Natural killer cell (primary cell): ENCODE measurements around the gene SYCE3. TPM values are rescaled to one million over a fixed set of nuclear protein-coding genes. Genes with fewer than 3 reads are reported as not detected.

Experiments
- ATAC-seq, 3 donors: fragments of 150-1000 bp in 2 of 3; fragments of 200-7000 bp in 1 of 3; cut with Tn5 transposase; 1 replicate in 1 of 3; 2 replicates in 2 of 3; pipeline ENCODE4 v1.10.0; 2021; ENCODE audit warnings: mild to moderate bottlenecking in 2 of 3, moderate library complexity in 2 of 3
- DNase-seq, 2 donors: peaks; one replicate each; pipeline versions ENCODE4 v3.0.0 to v3.0.0-alpha.2; 2013 to 2021; ENCODE audit warnings: mixed read lengths in 1 of 2
- H3K27ac ChIP-seq: one replicate; pipeline ENCODE4 v1.5.1; 2013; ENCODE audit warnings: mild to moderate bottlenecking, low read length
- H3K27me3 ChIP-seq: one replicate; pipeline ENCODE4 v1.6.1; 2013; ENCODE audit warnings: low read length; ENCODE audit not compliant: control insufficient read depth, insufficient read depth
- H3K36me3 ChIP-seq: one replicate; pipeline ENCODE4 v1.6.1; 2013; ENCODE audit warnings: low read length; ENCODE audit not compliant: control insufficient read depth, insufficient read depth
- H3K4me1 ChIP-seq: one replicate; pipeline ENCODE4 v1.6.1; 2013; ENCODE audit warnings: low read length; ENCODE audit not compliant: control insufficient read depth, insufficient read depth
- H3K4me3 ChIP-seq: one replicate; pipeline ENCODE4 v1.5.1; 2013; ENCODE audit warnings: low read length
- H3K9me3 ChIP-seq: one replicate; pipeline ENCODE4 v1.6.1; 2013; ENCODE audit warnings: low read length; ENCODE audit not compliant: control insufficient read depth, insufficient read depth
- H3K27ac Mint-ChIP-seq, 2 donors: one replicate each; pipeline ENCODE4 v1.8.0; 2022; ENCODE audit warnings: mild to moderate bottlenecking in 2 of 2, mixed read lengths in 2 of 2, moderate library complexity in 1 of 2
- H3K27me3 Mint-ChIP-seq, 2 donors: one replicate each; pipeline ENCODE4 v1.8.0; 2022; ENCODE audit warnings: low read depth in 2 of 2, mixed read lengths in 2 of 2
- H3K36me3 Mint-ChIP-seq: one replicate; pipeline ENCODE4 v1.8.0; 2022; ENCODE audit warnings: mixed read lengths
- H3K4me1 Mint-ChIP-seq, 2 donors: one replicate each; pipeline ENCODE4 v1.8.0; 2022; ENCODE audit warnings: mixed read lengths in 2 of 2
- H3K4me3 Mint-ChIP-seq: one replicate; pipeline ENCODE4 v1.8.0; 2022; ENCODE audit warnings: mild to moderate bottlenecking, moderate library complexity, mixed read lengths
- H3K9me3 Mint-ChIP-seq, 2 donors: one replicate each; pipeline ENCODE4 v1.8.0; 2022; ENCODE audit warnings: mixed read lengths in 2 of 2
- WGBS: methylation state at CpG from one replicate; pipeline ENCODE4 v1.1.7; 2013; ENCODE audit warnings: missing lambda C conversion rate; ENCODE audit not compliant: insufficient coverage; 5-methylcytosine and 5-hydroxymethylcytosine counted together
- intact Hi-C: fragments of 100-400 bp; cut with micrococcal nuclease; formaldehyde crosslinking; loops from one replicate; pipeline ENCODE4 v1.14.2; 2022
- total RNA-seq, 4 donors: library from RNA; stranded (reverse); fragments of 120-200 nt in 1 of 4; gene quantifications; one replicate each; pipeline versions ENCODE4 v1.2.3 to v1.2.4, GENCODE V29; 2013 to 2022
- TF ChIP-seq, protein P1 (sequence below): fragments of 200-600 bp; IDR thresholded peaks from one replicate; pipeline ENCODE4 v1.8.0; 2022; ENCODE audit warnings: antibody characterized with exemption

Gene SYCE3
- total RNA-seq, 3 donors from 2014 or later (not counting 1 experiment from before 2014, with no cell fraction given), result not detected

DNA sequence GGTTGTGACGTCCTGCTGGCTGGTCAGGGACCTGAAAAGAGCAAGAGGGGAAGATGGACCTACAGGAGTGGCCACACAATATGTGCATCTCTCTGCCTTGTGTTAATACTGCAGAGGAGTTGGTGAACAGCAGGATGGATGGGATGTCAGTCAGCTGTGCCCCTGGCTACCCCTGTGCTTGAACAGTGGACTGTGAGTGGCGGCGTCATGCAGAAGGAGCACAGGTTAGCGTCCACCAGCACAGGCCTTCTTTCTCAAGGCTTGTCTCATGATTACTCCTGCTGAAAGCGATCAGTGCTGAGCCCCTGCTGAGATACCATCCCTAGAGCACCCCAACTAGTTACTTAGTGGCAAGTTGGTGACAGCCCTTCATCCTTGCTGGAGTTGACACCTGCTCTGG is 23.7 kb upstream of the SYCE3 start:
- Mint-ChIP-seq H3K4me1 (peaks cover 0 to 16% of the 10 kb centered on the region in 2 donors), H3K27ac (no peak overlapping the region), H3K27me3 (peaks cover 0 to 3% of the 10 kb centered on the region in 2 donors), H3K36me3 (no peaks in the 10 kb centered on the region), H3K4me3 (no peak overlapping the region), H3K9me3 (no peaks in the 10 kb centered on the region)
- Histone ChIP-seq H3K36me3 (no peaks in the 10 kb centered on the region), H3K4me1 (peaks cover 16% of the 10 kb centered on the region), H3K4me3 (no peak overlapping the region), H3K9me3 (no peaks in the 10 kb centered on the region), H3K27ac (no peak overlapping the region), H3K27me3 (no peaks in the 10 kb centered on the region)
- 83% methylated on average over 5 of the region's 5 CpGs for WGBS
- intact Hi-C loops, result no loop called here
- TF ChIP-seq, protein P1, sequence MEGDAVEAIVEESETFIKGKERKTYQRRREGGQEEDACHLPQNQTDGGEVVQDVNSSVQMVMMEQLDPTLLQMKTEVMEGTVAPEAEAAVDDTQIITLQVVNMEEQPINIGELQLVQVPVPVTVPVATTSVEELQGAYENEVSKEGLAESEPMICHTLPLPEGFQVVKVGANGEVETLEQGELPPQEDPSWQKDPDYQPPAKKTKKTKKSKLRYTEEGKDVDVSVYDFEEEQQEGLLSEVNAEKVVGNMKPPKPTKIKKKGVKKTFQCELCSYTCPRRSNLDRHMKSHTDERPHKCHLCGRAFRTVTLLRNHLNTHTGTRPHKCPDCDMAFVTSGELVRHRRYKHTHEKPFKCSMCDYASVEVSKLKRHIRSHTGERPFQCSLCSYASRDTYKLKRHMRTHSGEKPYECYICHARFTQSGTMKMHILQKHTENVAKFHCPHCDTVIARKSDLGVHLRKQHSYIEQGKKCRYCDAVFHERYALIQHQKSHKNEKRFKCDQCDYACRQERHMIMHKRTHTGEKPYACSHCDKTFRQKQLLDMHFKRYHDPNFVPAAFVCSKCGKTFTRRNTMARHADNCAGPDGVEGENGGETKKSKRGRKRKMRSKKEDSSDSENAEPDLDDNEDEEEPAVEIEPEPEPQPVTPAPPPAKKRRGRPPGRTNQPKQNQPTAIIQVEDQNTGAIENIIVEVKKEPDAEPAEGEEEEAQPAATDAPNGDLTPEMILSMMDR, result no peak
- DNase-seq (no peak), ATAC-seq (no peak)

DNA sequence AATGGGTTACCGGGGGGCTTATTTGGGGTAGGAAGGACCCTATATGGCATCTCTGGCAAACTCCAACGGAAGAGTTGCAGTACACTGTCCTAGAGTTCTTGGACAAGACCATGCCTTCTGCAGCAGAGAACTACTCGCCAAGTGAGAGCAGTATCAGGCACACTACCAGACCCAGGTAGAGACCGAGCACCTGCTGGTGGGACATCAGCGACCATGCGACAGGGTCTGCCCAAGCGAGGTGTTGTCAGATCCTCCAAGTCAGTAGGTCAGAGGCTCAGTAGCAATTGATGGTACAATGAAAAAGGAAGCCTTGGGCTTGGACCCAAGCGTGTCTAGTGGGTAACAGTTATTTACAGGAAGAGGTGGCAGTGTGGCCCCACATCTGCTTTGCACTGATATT is 23.1 kb upstream of the SYCE3 start:
- no peak for ATAC-seq
- no peak overlapping the region for H3K27ac Mint-ChIP-seq

GRCh38 chr22:50585238-50585637 is 22.5 kb upstream of the SYCE3 start:
- H3K27ac ChIP-seq, result no peak overlapping the region
- Mint-ChIP-seq H3K27me3 (no peaks in the 10 kb centered on the region), H3K27ac (no peak overlapping the region), H3K4me1 (peaks cover 0 to 18% of the 10 kb centered on the region in 2 donors), H3K4me3 (peak overlapping the region; percentile 68), H3K36me3 (no peaks in the 10 kb centered on the region), H3K9me3 (no peaks in the 10 kb centered on the region)
- ATAC-seq (no peak), DNase-seq (no peak)
- peaks cover under 1% of the 10 kb centered on the region for H3K36me3 ChIP-seq
- intact Hi-C loops, result no loop called here
- 98% methylated on average over 3 of the region's 3 CpGs for WGBS
- no peaks in the 10 kb centered on the region for H3K9me3 ChIP-seq
- H3K4me3 ChIP-seq, result no peak overlapping the region
- H3K27me3 ChIP-seq, result no peaks in the 10 kb centered on the region
- TF ChIP-seq, protein P1, result no peak
- H3K4me1 ChIP-seq, result peaks cover 21% of the 10 kb centered on the region

More for the DNA sequence above, 23.1 kb upstream of the SYCE3 start:
- no peaks in the 10 kb centered on the region for H3K27me3 ChIP-seq
- intact Hi-C loops, result no loop called here
- H3K4me1 ChIP-seq, result peaks cover 21% of the 10 kb centered on the region
- Mint-ChIP-seq H3K4me3 (no peak overlapping the region), H3K27me3 (peaks cover 0 to 3% of the 10 kb centered on the region in 2 donors), H3K36me3 (no peaks in the 10 kb centered on the region), H3K4me1 (peaks cover 0 to 18% of the 10 kb centered on the region in 2 donors), H3K9me3 (no peaks in the 10 kb centered on the region)
- DNase-seq, result no peak
- 91% methylated on average over 8 of the region's 8 CpGs for WGBS
- no peak overlapping the region for H3K27ac ChIP-seq
- TF ChIP-seq, protein P1, result no peak
- no peaks in the 10 kb centered on the region for H3K9me3 ChIP-seq
- H3K36me3 ChIP-seq, result no peaks in the 10 kb centered on the region
- H3K4me3 ChIP-seq, result no peak overlapping the region
